Fibroblast of skin of abdomen (primary cell): ENCODE measurements around the gene PIGT.
A peak's percentile ranks its signal among the peaks of the same experiment; 100 is the strongest.

ENCODE experiments used
- DNase-seq: peaks from one replicate; pipeline ENCODE4 v3.0.0-alpha.2; 2013

PIGT gene

DNA sequence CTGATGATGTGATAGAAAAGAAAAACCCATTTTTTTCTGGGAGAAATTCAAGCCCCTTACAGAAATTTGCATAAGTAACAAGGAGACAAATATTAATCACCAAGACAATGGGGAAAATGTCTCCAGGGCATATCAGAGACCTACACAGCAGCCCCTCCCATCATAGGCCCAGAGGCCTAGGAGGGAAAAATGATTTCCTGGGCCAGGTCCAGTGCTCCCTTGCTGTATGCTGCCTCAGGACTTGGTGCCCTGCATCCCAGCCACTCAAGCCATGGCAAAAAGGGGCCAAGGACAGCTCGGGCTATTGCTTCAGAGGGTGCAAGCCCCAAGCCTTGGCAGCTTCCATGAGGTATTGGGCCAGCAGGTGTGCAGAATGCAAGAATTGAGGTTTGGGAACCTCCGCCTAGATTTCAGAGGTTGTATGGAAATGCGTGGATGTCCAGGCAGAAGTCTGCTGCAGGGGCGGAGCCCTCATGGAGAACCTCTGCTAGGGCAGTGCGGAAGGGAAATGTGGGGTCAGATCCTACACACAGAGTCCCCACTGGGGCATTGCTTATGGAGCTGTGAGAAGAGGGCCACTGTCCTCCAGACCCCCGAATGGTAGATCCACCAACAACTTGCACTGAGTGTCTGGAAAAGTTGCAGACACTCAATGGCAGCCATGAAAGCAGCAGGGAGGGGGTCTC is 15.5 kb upstream of the PIGT start:
- DNase-seq, result no peak

DNA sequence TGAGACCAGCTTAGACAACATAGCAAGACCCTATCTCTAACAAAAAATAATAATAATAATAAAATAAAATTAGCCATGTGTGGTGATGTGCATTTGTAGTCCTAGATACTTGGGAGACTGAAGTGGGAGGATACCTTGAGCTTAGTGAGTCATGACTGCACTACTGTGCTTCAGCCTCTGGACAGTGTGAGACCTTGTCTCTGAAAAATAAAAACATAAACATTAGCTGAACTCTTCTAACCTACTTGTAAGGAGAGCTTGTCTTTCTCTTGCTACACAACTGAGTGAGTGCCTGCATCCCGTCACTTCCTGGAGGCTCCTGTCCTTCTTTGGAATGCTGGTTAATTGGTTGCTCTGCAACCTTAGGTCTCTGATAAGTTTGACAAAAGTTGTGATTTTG is 13.0 kb upstream of the PIGT start:
- no peak for DNase-seq

DNA sequence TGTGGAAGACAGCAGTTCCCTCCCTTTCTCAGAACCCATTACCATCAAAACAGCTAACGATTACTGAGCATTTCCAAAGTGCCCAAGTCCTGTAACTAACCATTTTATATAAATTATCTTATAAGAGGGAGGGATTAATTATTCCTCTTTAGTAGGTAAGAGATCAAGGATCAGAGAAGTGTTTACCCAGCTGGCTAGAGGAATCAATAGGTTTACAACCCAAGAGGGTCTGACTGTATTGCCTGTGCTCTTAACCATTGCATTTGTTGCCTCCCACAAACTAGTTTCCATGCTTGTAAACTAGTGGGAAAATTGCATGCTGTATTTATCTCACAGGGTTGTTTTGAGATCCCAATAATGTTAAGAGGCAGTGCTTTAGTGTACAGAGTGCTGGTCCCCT is 11.5 kb upstream of the PIGT start:
- no peak for DNase-seq

DNA sequence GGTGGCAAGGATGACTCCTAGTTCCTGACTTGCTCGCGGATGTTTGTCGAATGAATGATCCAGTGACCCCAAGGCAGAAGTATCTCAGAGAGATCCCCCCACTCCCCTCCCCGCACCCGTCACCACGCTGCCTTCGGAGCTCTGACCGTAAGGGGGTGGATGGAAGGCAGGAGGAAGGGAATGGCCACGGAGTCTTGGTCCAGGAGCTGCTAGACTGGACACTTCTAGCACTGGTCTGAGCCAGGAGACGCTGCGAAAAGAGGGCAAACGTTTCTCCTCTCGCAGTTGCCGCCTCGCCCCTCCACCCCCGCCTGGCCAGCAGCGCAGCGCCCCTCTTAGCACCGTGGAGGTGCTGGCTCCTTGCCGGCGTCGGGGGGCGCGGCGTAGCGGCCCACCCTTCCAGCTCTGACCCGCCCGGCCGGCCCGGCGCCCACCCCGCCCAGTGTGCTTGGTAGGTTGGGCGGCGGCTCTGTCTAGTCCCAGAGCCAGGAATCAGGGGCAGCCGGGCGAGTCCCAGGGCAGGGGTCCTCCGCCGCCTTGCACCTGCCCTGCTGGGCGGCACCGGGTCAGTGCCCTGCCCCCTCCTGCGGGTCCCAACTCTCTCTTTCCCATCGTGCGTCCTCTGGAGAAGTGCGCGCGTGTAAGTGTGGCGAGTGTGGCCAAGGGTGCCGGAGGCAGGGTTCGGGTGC is 10.2 kb upstream of the PIGT start:
- DNase-seq, result no peak

DNA sequence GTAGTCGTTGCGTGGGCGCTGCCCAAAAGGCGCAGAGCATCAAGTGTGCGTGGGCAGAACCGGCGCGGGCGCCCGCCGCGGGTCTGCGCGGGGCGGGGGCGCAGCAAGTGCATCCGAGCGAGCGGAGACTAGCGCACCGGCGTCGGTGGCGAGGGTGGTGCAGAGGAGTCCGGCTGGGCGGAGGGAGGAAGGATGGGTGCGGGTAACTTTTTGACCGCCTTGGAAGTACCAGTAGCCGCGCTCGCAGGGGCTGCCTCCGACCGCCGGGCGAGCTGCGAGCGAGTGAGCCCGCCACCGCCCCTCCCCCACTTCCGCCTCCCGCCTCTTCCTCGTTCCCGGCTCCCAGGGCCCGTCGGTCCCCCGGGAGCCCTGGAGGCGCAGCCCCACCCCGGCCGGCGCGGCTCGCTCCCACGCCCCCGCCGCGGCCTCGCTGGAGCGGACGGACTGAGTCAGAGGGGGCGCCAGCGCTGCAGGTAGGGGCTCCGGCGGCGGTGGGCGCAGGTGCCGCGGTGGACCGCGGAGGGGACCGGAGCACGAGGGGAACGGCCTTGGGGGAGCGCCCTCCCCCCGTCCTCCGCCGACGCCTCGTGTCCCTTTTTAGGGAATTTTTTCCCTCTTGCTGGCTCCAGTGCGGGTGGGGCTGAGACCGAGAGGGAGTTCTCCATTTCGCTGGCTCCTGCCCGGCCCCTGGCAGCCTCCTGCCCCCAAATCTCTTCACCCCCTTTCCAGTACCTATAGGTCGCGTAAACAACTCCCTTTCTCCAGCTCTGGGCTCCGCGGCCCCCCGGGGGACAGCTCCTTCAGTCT is 9.5 kb upstream of the PIGT start:
- DNase-seq, result peak; percentile 10

DNA sequence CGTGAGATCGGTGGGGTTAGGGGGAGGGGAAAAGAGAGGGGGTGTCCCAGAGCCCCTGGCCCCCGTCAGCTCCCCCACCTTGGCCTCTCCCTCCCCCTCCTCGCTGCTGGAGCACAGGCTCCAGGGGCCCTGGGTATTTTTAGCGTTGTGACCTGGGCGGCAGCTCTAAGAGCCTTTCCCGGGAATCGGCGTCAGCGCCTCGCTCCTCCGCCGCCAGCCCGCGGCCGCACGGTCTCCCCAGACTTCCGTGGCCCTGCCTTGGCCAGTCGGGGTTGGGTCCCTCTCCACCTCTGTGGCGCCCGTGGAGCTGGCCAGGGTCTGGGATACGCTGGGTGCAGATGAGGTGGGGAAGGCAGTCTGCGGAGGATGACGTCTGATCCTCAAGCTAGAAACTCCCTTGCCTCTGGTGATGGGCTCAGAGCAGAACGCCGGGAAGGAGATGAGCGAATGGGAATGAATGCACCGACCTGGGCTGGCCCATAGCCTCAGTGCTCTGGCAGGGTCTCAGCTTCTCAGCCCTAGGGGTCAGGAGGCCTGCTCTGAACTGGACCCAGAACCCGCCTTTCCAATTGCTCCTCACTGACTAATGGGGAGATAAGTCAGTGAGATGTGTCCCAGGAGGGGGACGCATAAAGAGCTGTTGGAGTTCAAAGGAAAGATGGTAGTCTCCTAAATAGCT is 8.7 kb upstream of the PIGT start:
- DNase-seq, result no peak

DNA sequence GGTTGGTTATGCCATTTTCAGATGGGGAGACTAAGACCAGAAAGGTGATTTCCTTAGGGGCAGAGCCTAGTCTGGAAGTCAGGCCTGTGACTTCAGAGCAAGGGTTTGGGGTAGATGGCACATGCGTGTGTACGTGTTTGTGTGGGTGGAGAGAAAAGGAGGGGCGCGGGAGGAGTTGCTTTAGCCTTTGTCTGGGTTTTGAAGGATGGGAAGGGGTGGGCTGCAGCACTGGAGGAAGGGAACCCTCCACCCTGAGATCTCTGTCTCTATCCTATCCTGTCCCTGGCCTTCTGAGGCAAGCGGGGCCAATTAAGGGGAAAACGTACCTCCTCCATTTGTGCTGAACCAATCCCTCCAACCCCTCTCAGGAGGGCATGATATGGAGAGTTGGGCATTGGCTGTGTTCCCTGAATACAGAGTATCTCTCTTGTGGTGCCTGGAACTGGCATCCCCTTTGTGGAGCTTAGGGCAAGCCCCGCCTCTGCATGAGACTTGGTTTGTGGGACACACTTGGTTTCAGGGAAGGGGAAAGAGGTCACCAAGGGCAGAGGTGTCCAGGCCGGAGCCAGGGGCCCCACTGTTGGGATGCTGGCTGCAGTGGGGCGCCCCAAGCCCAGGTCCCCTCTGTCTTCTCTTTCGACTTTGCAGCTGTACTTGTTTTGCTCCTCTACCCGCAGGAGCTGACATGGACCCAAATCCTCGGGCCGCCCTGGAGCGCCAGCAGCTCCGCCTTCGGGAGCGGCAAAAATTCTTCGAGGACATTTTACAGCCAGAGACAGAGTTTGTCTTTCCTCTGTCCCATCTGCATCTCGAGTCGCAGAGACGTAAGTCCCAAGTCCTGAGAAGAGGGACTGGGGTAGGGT is 7.9 kb upstream of the PIGT start, which contains the start of gene DBNDD2:
TSS of gene DBNDD2 (plus strand) at position 507 of the 863 bp plus-strand sequence. CDS start at position 686, 179 bp downstream.
- no peak for DNase-seq

DNA sequence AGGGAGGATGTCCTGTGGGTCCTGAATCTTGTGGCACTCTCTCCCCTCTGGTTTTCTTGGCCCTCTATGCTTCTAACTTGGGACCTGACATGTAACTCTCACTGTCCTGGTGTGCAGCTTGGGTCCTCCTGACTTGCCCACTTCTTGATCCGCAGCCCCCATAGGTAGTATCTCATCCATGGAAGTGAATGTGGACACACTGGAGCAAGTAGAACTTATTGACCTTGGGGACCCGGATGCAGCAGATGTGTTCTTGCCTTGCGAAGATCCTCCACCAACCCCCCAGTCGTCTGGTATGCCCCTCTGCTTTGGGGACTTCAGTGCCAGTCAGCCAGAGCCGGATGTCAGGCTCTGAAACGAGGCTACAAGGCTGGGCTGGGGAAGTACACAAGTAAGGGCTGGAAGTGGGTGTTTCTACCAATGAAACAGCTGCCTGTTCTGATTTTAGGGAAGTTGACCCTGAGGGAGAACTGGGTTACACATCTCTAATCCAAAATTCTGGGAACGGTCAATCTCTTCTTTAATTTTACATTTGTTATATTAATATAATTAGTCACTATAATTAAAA is 7.2 kb upstream of the PIGT start:
- DNase-seq, result no peak

DNA sequence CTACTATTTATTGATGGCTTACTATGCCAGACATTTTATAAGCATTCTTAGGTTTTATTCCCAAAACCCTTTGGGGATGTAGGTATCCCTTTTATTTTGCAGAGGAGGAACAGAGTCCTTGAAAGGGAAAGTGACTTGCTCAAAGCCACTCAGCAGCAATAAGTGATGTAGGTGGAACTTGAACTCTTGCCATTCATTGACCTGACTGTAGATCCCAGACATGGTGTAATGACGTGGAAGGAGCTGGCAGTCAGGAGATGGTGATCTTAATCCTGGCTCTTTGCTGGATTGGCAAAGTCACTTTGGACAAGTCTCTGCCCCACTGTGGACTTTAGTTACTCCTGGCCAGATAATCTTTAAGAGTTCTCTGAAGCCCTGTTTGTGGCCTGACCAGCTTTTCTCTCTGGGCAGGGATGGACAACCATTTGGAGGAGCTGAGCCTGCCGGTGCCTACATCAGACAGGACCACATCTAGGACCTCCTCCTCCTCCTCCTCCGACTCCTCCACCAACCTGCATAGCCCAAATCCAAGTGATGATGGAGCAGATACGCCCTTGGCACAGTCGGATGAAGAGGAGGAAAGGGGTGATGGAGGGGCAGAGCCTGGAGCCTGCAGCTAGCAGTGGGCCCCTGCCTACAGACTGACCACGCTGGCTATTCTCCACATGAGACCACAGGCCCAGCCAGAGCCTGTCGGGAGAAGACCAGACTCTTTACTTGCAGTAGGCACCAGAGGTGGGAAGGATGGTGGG is 6.2 kb upstream of the PIGT start:
- DNase-seq, result no peak

DNA sequence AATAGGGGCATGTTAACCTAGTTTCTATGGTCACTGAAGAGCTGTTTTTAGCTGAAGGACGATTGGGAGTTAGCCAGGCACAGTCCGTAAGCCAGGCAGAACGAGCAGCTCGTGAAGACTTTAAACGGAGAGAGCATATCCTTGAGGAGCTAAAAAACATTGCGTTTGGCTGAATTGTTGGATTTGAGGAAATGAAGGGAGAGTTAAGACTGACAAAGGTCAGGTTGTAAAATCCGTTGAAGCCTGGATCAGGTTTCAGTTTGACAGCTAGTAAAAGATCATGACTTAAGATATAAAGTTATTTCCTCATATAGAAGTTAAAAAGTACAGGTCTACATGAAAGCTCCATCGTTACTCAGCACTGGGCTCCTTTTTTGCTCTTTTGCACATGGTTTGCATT is 5.1 kb upstream of the PIGT start:
- no peak for DNase-seq

DNA sequence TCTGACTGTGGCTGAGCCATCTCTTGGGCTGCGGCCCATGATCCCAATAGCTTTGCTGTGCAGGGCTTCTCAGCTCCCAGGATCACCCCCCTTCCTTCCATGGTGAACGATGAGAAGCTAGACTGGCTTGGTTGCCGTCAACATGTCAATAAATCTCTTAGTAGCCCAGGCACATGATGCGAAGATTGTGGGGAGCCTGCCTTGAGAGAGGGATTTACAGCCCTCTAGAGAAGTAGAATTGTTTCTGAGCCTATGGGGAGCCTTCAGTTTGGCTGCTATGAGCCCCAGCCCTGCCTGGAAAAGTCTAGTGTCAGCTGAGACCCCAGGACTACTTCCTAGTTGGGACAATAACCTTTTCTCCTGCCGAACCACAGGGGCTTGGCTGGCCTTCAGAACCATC is 3.3 kb upstream of the PIGT start:
- DNase-seq, result no peak

DNA sequence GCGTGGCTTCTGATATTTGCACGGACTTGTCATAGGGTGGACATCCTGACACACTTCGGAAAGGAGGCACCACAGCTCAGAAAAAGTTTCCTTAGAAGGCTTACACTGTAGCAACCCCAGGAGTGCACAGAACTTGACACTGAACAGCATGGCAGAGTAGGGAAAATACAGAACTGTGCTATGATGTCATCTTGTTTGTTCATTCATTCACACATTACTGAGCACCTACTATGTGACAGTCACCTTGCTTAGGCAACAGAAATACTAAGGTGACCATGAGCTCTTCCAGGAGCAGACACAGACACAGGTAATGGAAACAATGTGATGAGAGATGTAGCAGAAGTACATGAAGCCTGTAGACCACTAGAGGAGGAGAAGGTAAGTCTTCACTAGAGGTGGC is 2.5 kb upstream of the PIGT start:
- DNase-seq, result no peak

DNA sequence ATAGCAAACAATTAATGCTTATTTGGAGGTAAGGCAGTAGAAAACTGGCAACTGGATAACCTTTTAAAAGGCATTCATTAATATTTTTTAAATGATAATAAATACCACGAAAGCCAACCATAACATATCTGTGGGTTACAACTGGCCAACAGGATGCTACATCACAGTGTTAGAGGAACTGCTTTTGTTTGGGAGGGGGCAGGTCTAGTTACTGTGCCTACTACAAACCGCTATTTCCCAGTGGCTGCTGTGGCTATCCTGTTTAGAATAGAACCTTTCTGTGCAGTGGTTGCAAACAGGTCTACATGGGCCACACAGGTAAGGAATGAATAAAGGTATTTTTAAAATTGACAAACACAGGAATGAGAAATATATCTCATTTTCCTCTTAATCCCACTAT is 976 bp downstream of the PIGT start:
- no peak for DNase-seq

DNA sequence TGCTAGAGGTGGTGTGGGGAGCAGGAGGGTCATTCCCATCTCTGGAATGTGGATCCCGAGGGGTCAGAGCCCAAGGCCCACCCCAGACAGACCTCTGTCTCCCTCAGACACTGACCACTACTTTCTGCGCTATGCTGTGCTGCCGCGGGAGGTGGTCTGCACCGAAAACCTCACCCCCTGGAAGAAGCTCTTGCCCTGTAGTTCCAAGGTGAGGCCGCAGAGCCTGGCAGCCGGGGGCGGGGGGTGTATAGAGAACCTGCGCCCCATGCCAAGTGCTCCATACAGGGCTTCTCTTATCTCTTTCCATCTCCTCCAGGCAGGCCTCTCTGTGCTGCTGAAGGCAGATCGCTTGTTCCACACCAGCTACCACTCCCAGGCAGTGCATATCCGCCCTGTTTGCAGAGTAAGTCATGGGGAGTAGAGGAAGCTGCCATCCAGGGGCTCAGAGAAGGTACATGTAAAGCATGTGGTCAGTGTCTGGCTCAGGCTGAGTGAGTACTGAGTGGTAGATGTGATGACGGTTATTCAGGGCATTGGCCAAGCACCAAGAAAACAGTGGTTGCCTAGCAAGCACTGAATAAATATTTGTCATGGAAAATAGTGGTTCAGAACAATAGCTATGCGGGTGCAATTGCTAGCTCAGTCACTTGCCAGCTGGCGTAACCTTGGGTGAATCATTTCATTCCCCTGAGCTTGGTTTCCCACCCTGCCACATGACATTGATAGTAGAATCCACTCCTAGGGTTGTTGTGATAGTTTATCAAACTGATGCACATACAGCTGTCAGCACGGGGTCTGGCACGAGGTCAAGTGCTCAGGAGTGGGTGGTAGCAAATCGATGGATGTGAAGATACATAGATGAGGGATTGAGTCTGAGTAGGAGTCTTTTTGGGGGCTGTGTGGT is 3.5 kb downstream of the PIGT start:
- peak; percentile 65 for DNase-seq

DNA sequence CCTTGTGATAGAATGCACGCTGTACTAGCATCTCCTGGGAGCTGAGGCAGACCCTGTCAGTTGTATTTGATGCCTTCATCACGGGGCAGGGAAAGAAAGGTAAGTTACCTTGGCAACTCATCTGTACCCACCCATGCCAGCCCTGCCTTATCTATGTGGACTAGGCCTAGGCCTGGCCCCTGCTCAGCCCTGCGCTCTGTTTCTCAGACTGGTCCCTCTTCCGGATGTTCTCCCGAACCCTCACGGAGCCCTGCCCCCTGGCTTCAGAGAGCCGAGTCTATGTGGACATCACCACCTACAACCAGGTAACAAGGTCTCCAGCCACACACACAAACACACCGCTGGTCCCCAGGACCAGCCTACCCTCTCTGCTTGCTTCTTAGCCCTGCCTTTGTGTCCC is 4.2 kb downstream of the PIGT start:
- DNase-seq, result no peak

DNA sequence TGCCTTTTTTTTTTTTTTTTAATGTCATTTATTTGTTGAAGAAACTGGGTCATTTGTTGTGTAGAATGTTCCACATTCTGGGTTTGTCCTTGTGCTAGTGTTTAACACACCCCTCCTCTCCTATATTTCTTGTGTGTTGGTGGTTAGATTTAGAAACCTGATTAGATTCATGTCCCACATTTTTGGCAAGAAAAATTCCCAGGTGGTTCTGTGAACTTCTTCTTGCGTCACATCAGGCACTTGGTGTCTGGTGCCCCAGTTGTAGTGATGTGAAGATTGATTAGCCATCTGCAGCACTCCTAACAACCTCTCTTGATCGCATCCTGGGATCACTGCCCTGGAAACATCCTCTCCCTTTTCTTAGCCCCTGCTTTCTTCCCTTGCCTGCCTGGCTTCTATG is 7.8 kb downstream of the PIGT start:
- DNase-seq, result no peak

DNA sequence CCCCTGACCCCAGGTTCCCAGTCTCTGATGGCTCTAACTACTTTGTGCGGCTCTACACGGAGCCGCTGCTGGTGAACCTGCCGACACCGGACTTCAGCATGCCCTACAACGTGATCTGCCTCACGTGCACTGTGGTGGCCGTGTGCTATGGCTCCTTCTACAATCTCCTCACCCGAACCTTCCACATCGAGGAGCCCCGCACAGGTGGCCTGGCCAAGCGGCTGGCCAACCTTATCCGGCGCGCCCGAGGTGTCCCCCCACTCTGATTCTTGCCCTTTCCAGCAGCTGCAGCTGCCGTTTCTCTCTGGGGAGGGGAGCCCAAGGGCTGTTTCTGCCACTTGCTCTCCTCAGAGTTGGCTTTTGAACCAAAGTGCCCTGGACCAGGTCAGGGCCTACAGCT is 9.6 kb downstream of the PIGT start:
- DNase-seq, result no peak

DNA sequence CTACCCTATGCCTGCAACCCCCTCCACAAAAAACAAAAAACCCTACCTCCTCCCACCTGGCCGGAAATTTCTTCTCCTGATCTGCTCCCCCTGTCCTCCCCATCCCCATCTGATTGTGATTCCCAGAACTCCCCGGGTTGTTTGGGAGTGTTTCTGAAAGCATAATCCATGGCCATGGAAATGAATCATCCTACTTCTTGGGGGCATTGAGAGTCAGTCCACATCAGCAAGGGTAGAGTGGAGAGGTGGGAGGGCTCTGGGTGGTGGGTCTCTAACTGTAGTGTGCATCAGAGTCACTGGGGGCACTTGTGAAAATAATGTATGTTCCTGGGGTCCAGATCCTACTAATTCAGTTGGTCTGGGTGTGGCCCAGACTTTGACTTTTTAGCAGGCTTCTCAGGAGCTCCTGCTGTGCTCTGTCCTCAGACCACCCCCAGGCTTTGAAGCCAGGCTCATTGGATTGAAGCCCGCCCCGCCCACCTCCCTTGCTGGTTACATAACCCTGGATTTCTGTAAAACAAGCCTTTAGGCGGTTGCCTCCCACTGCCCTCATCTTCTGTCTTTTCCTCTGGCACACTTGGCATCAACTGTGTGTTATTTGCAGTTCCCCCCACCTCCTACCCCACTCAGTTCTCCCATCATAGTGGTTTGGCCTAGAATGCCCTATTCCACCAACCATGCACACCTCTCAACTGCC is 10.5 kb downstream of the PIGT start:
- DNase-seq, result no peak
